ENCODE data around the gene PLA2G2A.

GRCh38 chr1:19974822-19975416, 4.5 kb downstream of the PLA2G2A start:
- no peak for TF ChIP-seq JUND (IDR thresholded peaks at IDR 0.05; ENCODE audit: low read length)
- no peak for TF ChIP-seq CREB1 (IDR thresholded peaks at IDR 0.05)
- TF ChIP-seq TAF1 (IDR thresholded peaks at IDR 0.05; ENCODE audit: low read depth, low read length): no peak
- no peak for TF ChIP-seq ZNF274 (IDR thresholded peaks at IDR 0.05; ENCODE audit: borderline replicate concordance, extremely low read depth, low read length)
- no peak for TF ChIP-seq POLR2AphosphoS5 (IDR thresholded peaks at IDR 0.05; ENCODE audit: low read depth, low read length)
- TF ChIP-seq SRF (IDR thresholded peaks at IDR 0.05; ENCODE audit: low read depth, low read length): no peak
- TF ChIP-seq CHD1 (IDR thresholded peaks at IDR 0.05; ENCODE audit: low read depth, low read length): no peak
- TF ChIP-seq, protein P1, sequence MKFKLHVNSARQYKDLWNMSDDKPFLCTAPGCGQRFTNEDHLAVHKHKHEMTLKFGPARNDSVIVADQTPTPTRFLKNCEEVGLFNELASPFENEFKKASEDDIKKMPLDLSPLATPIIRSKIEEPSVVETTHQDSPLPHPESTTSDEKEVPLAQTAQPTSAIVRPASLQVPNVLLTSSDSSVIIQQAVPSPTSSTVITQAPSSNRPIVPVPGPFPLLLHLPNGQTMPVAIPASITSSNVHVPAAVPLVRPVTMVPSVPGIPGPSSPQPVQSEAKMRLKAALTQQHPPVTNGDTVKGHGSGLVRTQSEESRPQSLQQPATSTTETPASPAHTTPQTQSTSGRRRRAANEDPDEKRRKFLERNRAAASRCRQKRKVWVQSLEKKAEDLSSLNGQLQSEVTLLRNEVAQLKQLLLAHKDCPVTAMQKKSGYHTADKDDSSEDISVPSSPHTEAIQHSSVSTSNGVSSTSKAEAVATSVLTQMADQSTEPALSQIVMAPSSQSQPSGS (IDR thresholded peaks at IDR 0.05; ENCODE audit: low read length): no peak
- TF ChIP-seq, protein P2, sequence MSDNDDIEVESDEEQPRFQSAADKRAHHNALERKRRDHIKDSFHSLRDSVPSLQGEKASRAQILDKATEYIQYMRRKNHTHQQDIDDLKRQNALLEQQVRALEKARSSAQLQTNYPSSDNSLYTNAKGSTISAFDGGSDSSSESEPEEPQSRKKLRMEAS (IDR thresholded peaks at IDR 0.05): no peak
- no peak for TF ChIP-seq GTF2F1 (IDR thresholded peaks at IDR 0.05; ENCODE audit: borderline replicate concordance, low read depth, low read length)
- peak; percentile 87 to 100 (median 95) for TF ChIP-seq CTCF (IDR thresholded peaks at IDR 0.05; ENCODE audit: control extremely low read depth in 1 of 3, insufficient read depth in 1 of 3, low read depth in 1 of 3, low read length in 3 of 3)
